GM12875 (cell line): ENCODE measurements around the gene CD2AP.

Experiments
- H3K4me3 ChIP-seq: one replicate; pipeline ENCODE4 v1.5.1; 2011; ENCODE audit warnings: low read depth, low read length, control low read depth
- CTCF ChIP-seq: IDR thresholded peaks from 2 replicates; pipeline ENCODE4 v1.5.1; 2011; ENCODE audit warnings: low read depth, mild to moderate bottlenecking, control low read depth, inconsistent platforms, low read length, moderate library complexity, borderline replicate concordance; ENCODE audit not compliant: insufficient read depth

CD2AP gene

GRCh38 chr6:47495954-47496545 lies 18.5 kb downstream of the CD2AP start:
- no peak overlapping the region for H3K4me3 ChIP-seq
- no peak for TF ChIP-seq CTCF

- H3K4me3 ChIP-seq = no peak overlapping the region
- TF ChIP-seq CTCF = no peak
These were observed 19.5 kb downstream of the CD2AP start for GRCh38 chr6:47496935-47497579.

GRCh38 chr6:47502920-47503319 lies 25.3 kb downstream of the CD2AP start:
- TF ChIP-seq CTCF = no peak
- no peak overlapping the region for H3K4me3 ChIP-seq

- no peak overlapping the region for H3K4me3 ChIP-seq
- no peak for TF ChIP-seq CTCF
These were observed 32.3 kb downstream of the CD2AP start for GRCh38 chr6:47509937-47510336.

GRCh38 chr6:47512872-47513271 lies 35.3 kb downstream of the CD2AP start:
- no peak for TF ChIP-seq CTCF
- H3K4me3 ChIP-seq = no peak overlapping the region

GRCh38 chr6:47519279-47519678 lies 41.7 kb downstream of the CD2AP start:
- no peak for TF ChIP-seq CTCF
- no peak overlapping the region for H3K4me3 ChIP-seq

- no peak overlapping the region for H3K4me3 ChIP-seq
- TF ChIP-seq CTCF = no peak
These were observed 42.7 kb downstream of the CD2AP start for GRCh38 chr6:47520282-47520681.
